Glomerular visceral epithelial cell (primary cell): Measurements from ENCODE around the gene ARMC6.

Source experiments
- DNase-seq: peaks from one replicate; pipeline ENCODE4 v3.0.0-alpha.2; 2016; ENCODE audit errors: extremely low spot score

Gene ARMC6

DNA sequence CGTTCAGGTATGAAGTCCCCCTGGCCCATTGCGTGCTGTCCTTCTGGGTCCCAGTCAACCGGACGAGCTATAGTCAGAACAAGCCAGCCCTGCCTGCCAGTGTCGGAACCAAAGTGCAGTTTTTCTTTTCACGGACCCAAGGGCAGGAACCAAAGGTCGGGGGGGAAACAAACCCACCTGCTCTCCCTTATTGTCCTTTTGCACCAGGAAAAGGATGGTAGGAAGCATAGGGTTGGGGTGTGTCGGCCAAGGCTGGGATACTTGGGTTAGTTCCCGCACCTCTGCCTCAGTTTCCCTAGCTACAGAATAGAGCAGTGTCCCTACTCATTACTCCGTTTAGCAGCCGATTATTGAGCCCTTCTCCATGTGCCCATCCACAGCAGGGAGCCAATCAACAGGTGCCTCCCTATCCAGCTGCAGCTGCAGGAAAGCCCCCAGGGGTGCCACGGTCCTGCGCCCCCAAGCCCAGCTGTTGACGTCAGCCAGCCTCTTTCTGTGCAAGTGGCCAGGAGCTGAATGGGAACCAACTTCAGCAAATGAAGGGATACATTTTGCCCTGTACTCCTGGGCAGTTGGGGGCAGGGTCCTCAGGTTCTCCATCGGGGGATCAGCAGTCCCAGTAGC is 21.0 kb downstream of the ARMC6 start:
- no peak for DNase-seq

DNA sequence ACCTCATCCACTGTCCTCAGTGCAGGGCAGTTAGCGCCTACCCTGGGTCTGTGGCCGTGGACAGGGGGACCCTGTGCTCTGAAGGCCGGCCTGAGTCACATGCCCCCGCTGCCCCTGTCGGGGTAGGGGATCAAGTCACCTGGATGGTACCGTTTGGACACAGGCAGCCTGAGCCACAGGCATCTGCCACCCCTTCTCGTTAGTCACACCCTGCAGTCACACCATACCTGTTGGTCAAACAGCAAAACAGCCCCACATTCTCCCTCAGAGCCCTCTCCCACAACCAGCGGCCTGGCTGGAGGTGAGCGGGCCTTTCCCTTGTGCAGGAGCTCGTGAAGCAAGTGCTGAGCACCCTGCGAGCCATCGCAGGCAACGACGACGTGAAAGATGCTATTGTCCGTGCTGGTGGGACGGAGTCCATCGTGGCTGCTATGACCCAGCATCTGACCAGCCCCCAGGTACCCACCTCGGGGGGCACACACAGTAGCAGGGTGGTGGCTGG is 21.6 kb downstream of the ARMC6 start:
- no peak for DNase-seq

DNA sequence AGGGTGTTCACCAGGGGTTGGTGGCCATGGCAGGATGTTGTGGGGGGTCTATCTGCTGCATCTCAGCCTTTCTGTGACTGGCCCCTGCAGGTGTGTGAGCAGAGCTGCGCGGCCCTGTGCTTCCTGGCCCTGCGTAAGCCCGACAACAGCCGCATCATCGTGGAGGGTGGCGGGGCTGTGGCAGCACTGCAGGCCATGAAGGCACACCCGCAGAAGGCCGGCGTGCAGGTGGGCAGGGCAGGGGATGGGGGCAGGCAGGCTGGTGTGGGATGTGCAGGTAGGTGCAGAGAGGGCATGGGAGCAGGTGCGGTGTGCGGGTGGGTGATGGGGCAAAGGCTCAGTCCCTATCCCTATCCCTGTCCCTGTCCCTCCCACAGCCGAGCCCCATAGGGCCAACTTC is 22.3 kb downstream of the ARMC6 start:
- no peak for DNase-seq

DNA sequence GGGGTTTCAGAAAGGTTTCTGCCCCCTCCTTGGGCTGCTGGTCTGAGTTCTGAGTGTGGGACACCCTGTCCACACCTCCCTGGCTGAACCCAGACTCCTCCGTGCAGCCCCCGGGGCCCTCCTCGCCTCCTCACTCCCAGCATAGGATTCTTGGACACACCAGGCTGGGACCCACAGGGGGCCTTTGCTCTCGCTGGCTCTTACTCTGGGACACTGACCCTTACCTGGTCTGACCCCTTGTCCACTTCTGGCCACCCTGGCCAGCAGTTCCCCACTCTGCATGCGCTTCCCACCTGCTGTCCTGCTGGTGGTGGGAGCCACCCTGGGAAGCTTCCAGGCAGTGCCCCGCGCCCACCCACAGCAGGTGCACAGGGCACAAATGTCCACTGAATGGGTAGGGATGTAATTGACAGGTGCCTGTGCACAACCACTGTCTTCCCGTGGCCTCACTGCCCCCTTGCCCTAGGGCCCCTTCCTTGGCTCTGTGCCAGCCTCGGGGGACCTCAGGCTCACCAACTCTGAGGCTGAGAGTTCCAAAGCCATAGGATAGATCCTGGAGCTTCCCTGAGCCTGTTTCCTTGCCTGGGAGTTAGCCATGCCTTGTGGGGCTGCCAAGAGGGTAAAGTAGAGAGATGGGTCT is 23.4 kb downstream of the ARMC6 start:
- no peak for DNase-seq

DNA sequence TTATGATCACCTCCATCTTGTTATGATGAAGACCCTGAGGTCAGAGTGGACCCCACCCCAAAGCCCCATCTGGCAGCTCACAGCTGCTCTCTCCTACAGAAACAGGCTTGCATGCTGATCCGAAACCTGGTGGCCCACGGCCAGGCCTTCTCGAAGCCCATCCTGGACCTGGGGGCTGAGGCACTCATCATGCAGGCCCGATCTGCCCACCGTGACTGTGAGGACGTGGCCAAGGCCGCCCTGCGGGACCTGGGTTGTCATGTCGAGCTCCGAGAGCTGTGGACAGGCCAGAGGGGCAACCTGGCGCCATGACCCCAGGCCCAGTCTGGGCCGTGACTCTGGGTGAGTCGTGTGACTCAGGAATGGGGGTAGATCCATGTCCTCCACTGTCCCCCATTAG is 23.9 kb downstream of the ARMC6 start:
- no peak for DNase-seq

DNA sequence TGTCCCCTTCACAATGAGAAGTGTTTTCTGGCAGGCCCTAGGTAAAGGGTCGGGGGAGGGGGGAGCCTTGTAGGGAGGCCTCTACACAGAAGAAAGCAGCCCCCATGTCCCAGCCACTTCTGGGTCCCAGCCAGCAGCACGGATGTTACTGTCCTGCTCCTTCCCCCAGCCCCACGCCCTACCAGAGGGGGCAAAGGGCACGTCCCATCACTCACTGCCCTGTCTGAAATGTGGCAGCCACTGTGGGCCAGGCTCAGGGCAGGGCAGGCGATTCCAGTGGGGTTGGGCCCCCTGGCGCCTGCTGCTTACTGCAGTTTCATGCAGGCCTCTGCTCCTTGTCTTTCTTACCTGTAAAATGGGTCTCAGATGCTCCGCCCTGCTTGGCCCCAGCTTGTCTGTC is 24.3 kb downstream of the ARMC6 start:
- no peak for DNase-seq

DNA sequence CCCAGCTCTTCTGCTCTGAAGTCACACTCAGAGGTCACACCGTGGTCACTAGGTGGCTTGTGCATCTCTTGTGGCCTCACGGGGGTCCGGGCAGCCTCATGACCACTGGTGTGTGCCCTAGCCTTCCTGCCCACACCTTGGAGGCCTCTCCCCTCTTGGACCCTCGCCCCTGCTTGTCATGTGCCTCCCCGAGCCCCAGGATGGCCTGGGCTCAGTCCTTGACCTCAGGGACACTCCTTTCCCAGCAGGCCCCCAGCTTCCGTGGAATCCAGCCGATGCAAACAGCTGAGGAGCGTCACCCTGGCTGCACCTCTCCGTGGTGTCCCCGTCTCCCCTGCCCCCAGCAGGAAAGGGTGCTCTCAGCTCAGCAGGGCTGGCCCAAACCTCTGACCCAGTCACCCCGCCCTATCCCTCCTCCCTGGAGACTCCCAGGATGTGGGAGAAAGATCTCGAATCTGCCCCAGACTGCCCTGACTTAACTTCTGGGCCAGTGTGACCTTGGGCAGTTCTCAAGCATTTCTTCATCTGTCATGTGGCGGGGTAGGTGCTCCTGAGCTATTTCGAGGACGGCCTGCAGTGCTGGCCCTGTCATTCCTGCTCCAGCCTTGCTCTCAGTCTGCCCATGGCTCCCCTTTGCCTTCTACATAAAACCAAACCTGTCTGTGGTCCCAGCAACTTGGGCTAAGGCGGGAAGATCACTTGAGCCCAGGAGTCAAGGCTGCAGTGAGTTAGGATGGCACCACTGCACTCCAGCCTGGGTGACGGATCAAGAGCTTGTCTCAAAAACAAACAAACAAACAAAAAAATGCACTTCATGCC is 25.8 kb downstream of the ARMC6 start:
- no peak for DNase-seq

DNA sequence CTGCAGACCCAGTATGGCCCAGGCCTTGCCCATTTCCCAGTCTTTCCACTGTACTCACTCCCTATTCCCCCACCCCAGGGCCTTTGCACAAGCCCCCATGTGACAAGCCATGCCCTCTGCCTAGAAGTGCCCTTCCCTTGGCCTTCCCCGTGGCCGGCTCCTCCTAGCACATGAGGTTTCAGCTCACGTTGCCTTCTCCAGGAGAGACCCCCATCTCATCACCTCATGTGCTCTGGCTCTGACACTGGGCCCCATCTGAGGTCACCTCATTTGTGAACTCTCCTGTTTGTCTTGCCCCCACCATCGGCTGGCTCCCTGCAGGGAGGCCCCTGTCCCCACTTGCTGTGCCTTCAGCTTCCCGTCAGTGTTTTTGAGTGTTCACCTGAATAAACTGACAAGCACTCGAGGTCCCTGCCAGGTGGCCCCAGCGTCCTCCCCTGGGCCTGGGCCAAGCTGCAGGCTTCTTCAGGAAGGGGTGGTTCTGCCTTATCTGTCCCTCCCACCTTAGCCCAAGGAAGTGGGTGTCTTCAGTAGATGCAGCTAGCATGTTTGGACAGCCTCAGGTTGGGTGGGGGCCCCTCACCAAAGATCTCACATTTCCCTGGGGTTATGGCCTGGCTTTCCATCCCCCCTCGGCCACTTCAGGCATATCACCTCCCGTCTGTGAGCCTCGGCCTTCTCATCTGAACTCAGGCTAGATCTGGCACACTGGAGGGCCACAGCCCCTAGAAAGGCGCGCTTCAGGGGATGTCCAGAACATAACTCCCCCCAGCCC is 26.6 kb downstream of the ARMC6 start:
- DNase-seq, result no peak

DNA sequence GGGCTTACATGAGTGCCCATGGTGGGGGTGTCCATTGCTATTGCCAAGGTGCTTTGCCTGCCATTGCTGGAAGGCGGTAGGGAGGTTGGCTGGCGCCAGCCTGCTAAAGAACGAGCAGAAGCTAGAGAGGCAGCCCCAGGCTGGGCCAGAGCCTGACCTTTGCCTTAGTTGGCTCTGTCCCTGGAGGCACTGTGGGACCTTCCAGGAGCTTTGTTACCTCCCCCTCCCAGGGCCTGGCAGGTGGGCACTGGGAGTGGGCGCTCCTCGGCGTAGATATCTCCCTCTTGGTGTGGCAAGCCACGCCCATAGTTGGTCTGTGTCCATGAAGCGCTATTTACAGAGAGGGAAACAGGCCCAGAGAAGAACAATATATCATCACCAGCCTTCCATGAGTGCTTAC is 28.1 kb downstream of the ARMC6 start:
- no peak for DNase-seq

DNA sequence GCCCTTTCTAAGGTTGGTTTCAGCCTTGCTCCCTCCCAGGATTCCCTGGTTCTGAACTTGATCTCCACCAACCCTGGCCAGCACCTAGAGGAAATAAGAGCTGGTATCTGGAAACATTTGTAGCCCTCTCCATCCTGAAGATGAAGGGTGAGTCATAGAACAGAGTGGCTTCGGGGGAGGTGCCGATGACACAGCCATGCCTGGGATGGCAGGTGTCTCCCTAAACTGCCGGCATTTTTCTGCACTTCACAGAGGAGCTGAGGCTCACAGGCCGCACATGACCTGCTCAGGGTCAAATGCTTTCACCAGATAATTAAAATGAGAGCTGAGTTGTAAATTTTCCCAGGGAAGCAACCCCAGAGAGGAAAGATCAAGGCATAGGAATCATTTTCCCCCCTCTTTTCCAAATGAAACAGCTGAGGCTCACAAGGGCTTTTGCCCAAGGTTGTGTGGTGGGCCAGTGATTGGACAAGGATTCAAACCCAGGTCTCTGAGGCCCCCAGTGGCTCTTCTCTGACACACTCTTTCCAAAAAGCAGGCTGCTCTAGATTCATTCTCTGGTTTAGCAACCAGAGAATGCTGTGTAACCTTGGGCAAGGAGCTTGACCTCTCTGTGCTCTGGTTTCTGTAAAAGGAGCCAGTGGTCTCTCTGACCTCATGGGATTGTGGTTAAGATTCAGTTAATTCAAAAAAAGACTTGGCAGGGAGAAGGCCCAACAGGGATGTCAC is 29.2 kb downstream of the ARMC6 start:
- DNase-seq, result peak; percentile 56

DNA sequence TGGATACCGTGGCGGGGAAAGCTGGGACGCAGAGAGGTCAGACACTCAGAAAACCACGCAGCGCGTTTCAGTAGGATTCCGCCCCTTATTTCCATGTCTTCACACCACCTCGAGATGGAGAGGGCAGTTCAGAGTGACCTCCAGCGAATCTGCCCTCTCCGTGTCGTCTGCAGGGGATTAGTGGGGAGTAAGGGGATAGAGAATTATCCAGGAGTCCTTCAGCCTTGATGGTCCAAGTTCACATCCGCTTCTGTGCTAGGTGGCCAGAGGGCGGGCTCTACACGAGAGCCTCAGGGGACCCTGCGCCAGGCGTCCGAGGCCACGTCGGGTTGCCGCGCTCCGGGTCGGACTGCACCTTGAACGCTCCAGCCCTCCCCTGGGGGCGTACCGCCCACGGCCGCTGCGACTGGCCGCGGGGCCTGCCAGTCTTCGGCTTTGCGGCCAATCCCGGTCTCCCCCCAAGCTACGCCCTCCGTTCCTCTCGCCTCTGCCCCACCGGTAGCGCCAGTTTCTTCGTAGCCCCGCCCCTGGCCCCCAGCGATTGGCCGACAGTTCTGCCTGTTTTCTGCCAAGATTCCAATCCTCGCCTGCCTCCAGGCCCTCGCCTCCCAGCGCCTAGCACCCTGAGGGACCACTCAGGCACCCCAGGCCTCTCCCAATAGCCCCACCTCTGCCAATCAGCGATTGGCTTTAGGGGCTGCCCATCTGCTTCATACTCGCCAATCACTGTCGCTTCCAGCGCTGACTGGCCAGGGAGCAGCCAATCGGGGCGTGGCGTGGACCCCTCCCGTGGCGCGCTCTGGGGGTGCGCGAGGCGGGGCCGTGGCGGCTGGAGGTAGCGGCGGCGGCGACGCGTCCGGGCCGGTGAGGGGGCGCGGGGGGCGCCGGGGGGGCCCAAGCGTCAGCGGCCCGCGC is 30.0 kb downstream of the ARMC6 start, which contains the start of gene SLC25A42:
TSS of gene SLC25A42 (plus strand) at position 812 of the 915 bp plus-strand sequence. CDS start 32,131 bp downstream, outside the sequence.
- DNase-seq, result peak; percentile 100

DNA sequence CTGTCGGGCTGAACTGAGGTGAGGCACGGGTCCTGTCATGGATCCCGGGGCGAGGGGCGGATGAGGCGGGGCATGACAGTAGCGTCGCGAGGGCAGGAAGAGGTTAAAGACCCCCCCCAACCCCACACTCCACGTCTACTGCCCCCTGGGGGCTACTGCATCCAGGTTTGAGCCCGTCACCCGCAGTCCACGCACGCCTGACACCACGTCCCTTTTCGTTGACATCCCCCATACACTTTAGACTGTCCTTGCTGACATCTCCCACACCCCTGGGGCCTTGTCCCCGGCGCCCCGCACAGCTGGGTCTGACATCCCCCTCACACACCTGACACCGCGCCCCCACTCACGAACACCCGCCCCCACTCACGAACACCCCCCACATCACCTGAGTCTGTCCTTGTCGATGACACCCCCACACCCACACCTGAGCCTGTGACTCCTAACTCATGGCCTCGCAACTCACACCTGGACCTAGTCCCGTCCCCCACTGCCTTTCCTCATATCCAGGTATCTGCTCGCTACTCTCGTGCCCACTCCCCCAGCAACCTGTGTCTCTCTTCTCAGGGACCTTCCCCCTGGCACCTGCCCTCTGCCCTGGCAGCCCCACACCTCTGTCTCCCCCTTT is 30.8 kb downstream of the ARMC6 start:
- no peak for DNase-seq

DNA sequence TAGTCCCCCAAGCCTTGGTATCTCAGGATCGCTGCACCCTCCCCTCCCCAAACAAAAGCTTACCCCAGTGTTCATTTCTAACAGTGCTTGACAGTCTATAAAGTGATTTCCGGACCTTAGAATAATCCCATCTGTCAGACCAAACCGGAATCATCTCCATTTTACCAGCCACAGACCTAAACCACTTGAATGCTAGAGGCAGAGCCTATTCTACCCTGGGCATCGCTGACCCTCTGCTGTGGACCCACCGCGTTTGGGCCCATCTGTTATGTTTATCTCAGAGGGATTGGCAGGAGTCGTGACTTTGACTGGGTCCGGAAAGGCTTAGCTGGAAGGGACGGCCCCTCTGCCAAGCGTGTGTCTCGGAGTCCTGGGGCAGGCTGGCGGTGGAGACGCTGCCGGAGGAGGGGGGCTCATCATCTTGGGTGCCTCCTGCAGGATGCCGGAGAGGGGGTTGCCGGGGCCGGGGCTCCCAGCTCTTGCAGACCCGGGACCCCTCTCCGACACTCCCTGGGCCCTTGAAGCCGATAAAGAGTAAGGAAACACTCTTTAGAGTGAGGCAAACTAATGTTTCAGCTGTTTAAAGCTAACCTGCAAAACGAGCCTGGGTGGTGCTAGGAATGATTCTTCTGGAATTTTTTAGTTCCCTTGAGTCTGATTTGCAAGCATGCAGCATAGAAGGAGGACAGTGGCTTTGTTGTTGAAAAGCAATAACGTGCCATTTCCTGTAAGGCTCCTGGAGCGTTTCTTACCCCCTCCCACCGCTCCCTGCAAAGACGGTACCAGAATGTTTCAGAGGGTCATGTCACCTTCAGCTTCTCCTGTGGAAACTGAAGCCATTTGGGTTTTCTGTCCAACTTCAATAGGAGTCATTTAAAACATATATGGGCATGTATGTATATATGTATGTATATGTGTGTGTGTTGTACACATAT is 31.7 kb downstream of the ARMC6 start:
- peak; percentile 18 for DNase-seq

DNA sequence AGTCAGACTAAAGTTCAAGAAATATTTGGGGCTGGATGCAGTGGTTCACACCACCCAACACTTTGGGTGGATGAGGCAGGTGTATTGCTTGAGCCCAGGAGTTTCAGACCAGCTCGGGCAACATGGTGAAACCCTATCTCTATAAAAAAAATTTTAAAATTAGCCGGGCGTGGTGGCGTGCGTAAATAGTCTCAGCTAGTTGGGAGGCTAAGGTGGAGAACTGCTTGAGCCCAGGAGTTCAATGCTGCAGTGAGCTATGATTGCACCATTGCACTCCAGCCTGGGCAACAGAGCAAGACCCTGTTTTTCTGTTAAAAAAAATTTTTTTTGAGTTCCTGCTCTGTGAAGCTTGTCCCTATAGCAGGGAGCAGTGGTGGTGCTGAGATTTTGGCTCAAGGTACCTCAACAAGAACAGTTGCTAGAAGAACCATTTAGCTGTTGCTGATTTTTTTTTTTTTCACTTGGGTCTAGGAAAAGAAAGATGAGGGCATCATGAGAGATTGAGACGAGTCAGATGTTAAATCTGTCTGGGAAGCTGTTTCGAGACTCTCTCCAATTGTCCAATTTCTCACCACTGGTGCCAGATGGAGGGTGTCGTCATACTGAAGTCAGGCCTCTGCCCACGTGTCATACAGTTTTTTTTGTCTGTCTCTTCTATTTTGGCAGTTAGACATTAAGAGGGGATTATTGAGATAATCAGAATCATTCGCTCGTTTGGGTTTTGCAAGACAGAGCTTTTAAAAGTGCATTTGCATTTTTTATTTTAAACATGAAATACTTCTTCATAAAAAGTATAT is 34.1 kb downstream of the ARMC6 start:
- DNase-seq, result no peak

DNA sequence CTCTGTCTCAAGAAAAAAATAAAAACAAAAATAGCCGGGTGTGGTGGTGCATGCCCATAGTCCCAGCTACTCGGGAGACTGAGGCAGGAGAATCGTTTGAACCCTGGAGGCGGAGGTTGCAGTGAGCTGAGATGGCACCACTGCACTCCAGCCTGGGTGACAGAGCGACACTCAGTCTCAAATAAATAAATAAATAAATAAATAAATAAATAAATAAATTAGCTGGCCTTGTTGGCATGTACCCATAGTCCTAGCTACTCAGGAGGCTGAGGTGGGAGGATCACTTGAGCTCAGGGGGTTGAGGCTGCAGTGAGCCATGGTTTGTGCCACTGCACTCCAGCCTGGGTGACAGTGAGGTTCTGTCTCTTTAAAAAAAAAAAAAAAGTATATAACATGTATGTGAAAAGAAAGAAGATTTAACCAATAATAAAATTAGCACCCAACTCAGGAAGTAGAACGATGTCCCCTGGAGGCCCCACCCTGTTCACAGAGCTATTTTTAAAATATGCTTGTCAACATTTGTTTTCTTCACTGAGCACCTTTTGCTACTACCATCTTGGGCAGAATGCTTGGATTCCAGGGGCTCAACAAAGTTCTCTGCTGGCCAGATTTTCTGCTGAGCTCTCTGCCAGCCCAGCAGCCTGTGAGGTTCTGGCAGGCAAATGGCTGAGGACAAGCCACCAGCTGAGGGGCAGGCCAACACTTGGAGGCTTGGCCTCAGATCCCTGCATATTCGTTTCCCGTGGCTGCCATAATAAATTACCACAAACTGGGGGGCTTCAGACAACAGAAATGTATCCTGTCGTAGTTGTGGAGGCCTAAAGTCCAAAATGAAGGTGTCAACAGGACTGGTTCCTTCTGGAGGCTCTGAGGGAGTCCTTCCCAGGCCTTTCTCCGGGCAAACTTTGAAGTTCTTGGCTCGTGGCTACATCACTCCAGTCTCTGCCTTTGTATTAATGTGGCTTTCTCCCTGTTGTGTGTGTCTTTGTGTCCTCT is 35.6 kb downstream of the ARMC6 start:
- no peak for DNase-seq

DNA sequence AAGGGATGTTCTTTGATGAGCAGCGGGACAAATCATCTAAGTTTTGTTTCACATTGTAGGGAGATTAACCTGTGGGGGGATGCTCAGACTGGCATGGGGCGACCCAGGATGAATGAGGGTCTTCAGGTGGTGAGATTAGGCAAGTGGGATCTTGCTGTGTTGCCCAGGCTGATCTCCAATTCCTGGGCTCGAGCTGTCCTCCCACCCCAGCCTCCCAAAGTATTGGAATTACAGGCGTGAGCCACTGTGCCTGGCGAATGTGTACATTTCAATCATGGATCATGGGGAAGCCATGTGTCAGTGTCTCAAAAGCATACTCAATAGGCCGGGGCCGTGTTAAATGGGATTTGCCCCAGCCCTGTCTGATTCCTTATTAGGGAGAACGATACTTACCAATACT is 38.5 kb downstream of the ARMC6 start:
- DNase-seq, result no peak
